Measurements from ENCODE around the gene LSP1.
A peak's percentile ranks its signal among the peaks of the same experiment; 100 is the strongest.
"Not testable (repeated sequence)": the region's sequence is repeated elsewhere in the genome, so short reads cannot be mapped to it uniquely, and the experiment has no call there.

Gene LSP1

GRCh38 chr11:1866226-1866625 lies 13.3 kb downstream of the LSP1 start:
- DNase-seq, result no peak

GRCh38 chr11:1866776-1867175 lies 13.9 kb downstream of the LSP1 start:
- DNase-seq, result no peak

GRCh38 chr11:1867381-1867780 lies 14.5 kb downstream of the LSP1 start:
- DNase-seq, result no peak

GRCh38 chr11:1868056-1868635 lies 15.3 kb downstream of the LSP1 start:
- no peak for DNase-seq

- DNase-seq, result no peak
These were observed 15.9 kb downstream of the LSP1 start for GRCh38 chr11:1868636-1869291.

GRCh38 chr11:1869427-1870325 lies 16.8 kb downstream of the LSP1 start:
- peak in 1 of 2 experiments; percentile 21 for DNase-seq

GRCh38 chr11:1870326-1870696 lies 17.4 kb downstream of the LSP1 start:
- DNase-seq, result peak in 1 of 2 experiments; percentile 36

GRCh38 chr11:1870721-1871466 lies 18.0 kb downstream of the LSP1 start:
- DNase-seq, result peak in 1 of 2 experiments; percentile 36

GRCh38 chr11:1871531-1871930 lies 18.6 kb downstream of the LSP1 start:
- no peak for DNase-seq

- no peak for DNase-seq
These were observed 19.5 kb downstream of the LSP1 start for GRCh38 chr11:1872267-1872985.

GRCh38 chr11:1873048-1873812 lies 20.3 kb downstream of the LSP1 start:
- no peak for DNase-seq

GRCh38 chr11:1873813-1874150 lies 20.9 kb downstream of the LSP1 start:
- DNase-seq, result not testable (repeated sequence)

- not testable (repeated sequence) for DNase-seq
These were observed 21.7 kb downstream of the LSP1 start for GRCh38 chr11:1874441-1875092.

- peak in 1 of 2 experiments; percentile 30 for DNase-seq
These were observed 22.4 kb downstream of the LSP1 start for GRCh38 chr11:1875093-1875850.

GRCh38 chr11:1875851-1876301 lies 23.0 kb downstream of the LSP1 start:
- not testable (repeated sequence) for DNase-seq

- DNase-seq, result no peak
These were observed 23.6 kb downstream of the LSP1 start for GRCh38 chr11:1876361-1877063.

GRCh38 chr11:1877211-1878136 lies 24.6 kb downstream of the LSP1 start:
- DNase-seq, result no peak

Measured in NCI-H524 (cell line).